GM12873 (cell line): Measurements from ENCODE around the gene MYLK.

Source experiments
- CTCF ChIP-seq: IDR thresholded peaks from 2 replicates; pipeline ENCODE4 v1.5.1; 2012; ENCODE audit warnings: low read depth, mild to moderate bottlenecking, moderate library complexity, low read length, control low read depth; ENCODE audit not compliant: insufficient read depth; ENCODE audit errors: missing control alignments

The MYLK gene

DNA sequence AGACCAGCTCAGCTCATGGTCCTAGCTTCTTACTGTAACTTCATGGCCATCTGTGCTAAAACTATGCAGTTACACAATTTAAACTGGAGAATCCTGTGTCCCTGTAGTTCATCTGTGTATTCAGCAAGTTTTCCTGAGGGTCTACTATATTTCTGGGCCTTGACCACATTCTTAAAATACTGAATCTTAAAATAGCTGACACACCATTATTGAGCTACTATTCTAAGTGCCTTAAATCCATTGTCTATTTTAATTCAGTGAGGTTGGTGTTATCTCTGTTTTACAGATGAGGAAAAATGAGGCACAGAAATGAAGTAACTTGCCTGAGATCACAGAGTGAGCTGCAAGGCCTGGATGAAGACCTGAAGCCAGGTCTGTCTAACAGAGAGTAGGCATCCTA, 22.0 kb downstream of the MYLK start:
- no peak for TF ChIP-seq CTCF

GRCh38 chr3:123861081-123861836, 22.9 kb downstream of the MYLK start:
- TF ChIP-seq CTCF = no peak

GRCh38 chr3:123859177-123859576, 25.0 kb downstream of the MYLK start:
- TF ChIP-seq CTCF = no peak

- TF ChIP-seq CTCF = no peak
Observed at GRCh38 chr3:123854905-123855304, 29.2 kb downstream of the MYLK start.

DNA sequence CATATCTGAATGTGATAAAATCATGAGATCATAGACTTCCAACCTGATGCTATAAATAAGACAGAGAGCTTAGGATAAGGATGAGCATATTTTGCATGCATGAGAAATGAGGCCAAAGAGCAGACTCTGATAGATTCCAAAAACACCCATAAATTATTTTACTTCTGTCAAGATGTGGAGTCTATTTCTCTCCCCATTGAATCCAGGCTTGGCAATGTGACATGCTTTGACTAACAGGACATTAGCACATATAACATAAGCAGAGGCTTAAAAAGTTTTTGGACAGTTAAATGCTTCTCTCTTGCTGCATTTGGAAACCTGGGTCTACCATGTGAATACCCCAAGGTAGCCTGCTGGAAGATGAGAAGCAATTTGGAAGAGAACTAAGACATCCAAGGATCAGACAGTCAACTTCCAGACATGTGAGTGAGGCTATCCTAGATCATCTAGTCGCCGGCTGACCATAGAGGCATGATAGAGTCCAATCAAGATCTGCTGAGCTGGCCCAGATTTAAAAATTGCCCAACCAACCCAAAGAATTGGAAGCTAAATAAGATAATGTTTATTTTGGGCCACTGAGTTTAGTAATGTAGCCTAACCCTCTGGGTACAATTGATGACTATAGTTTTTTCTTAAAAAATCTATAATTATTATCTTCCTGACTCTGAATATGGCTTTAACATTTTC, 30.3 kb downstream of the MYLK start:
- no peak for TF ChIP-seq CTCF

- no peak for TF ChIP-seq CTCF
Observed at GRCh38 chr3:123847209-123847608, 36.9 kb downstream of the MYLK start.

- TF ChIP-seq CTCF = no peak
Observed at GRCh38 chr3:123843668-123844067, 40.5 kb downstream of the MYLK start.
